HCT116 (cell line): ENCODE data around the gene SHISA3. TPM values are rescaled to one million over a fixed set of nuclear protein-coding genes. Genes with fewer than 3 reads are reported as not detected.

Experiments used
- ATAC-seq: fragments of 200-7000 bp; cut with Tn5 transposase; 2 replicates; pipeline ENCODE4 v1.9.1; 2020; ENCODE audit warnings: mild to moderate bottlenecking, moderate library complexity
- BruUV-seq: library from RNA; stranded (reverse); fragments of 400-500 nt; replicated peaks from 2 replicates; lab custom pipeline; 2021; lab: Mats Ljungman, UMichigan
- CTCF ChIA-PET: fragments of 300-600 bp; sonication (Branson Sonifier 250); formaldehyde crosslinking; loops from one replicate; lab custom pipeline; 2021; ENCODE audit warnings: antibody characterized with exemption; lab: Charles Lee
- POLR2A ChIA-PET: fragments of 300-600, 350-600 bp; sonication (Branson Sonifier 250); formaldehyde crosslinking; loops from one replicate; lab custom pipeline; 2021; ENCODE audit warnings: antibody characterized with exemption; lab: Charles Lee
- RAD21 ChIA-PET, 2 experiments: fragments of 300-600 bp; sonication (Branson Sonifier 250); formaldehyde crosslinking; loops; one replicate each; lab custom pipeline; 2023; ENCODE audit warnings: low total read pairs in 2 of 2; ENCODE audit not compliant: uncharacterized antibody in 2 of 2, unreplicated experiment in 2 of 2, low non-redundant PET in 1 of 2; lab: Charles Lee
- DNase-seq: peaks from one replicate; pipeline ENCODE4 v3.0.0-alpha.2; 2010; ENCODE audit warnings: low read depth, low spot score
- H2AFZ ChIP-seq: fragments of 200-600 bp; shearing (Covaris generic), sonication (generic); 2 replicates; pipeline ENCODE4 v1.6.1; 2017; ENCODE audit warnings: low read depth, mixed run types, mixed read lengths, antibody characterized with exemption, low read length; ENCODE audit not compliant: poor library complexity, severe bottlenecking
- H3K27ac ChIP-seq: 2 replicates; pipeline ENCODE4 v1.5.1; 2012; ENCODE audit warnings: low read depth, low read length
- H3K27me3 ChIP-seq: fragments of 200-600 bp; sonication (generic); 2 replicates; pipeline ENCODE4 v1.6.1; 2016; ENCODE audit warnings: mixed run types, low read length, mixed read lengths; ENCODE audit not compliant: insufficient read depth
- H3K36me3 ChIP-seq, 2 experiments: fragments of 200-500 bp in 1 of 2; fragments of 200-600 bp in 1 of 2; sonication (Bioruptor generic) in 1 of 2; sonication (generic) in 1 of 2; 2 replicates each; pipeline versions ENCODE4 v1.5.1 to v1.6.1; 2014 to 2016; ENCODE audit warnings: low read length in 2 of 2, inconsistent platforms in 1 of 2, mixed read lengths in 1 of 2, mixed run types in 1 of 2; ENCODE audit not compliant: insufficient read depth in 2 of 2, control insufficient read depth in 1 of 2
- H3K4me1 ChIP-seq, 2 experiments: fragments of 200-600 bp in 1 of 2; sonication (generic) in 1 of 2; 2 replicates each; pipeline versions ENCODE4 v1.5.1 to v1.6.1; 2012 to 2017; ENCODE audit warnings: low read length in 2 of 2, inconsistent platforms in 1 of 2, mild to moderate bottlenecking in 1 of 2, mixed read lengths in 1 of 2, mixed run types in 1 of 2, moderate library complexity in 1 of 2; ENCODE audit not compliant: insufficient read depth in 2 of 2, control insufficient read depth in 1 of 2
- H3K4me2 ChIP-seq: fragments of 200-600 bp; sonication (generic); 2 replicates; pipeline ENCODE4 v1.6.1; 2017; ENCODE audit warnings: mixed run types, low read length, mixed read lengths
- H3K4me3 ChIP-seq, 2 experiments: fragments of 200-600 bp in 1 of 2; sonication (generic) in 1 of 2; replicated peaks in 1 of 2; 2 replicates each; pipeline ENCODE4 v1.5.1; 2011 to 2016; ENCODE audit warnings: low read length in 2 of 2, control low read depth in 1 of 2, low read depth in 1 of 2, mild to moderate bottlenecking in 1 of 2, mixed read lengths in 1 of 2, mixed run types in 1 of 2
- H3K79me2 ChIP-seq: fragments of 200-600 bp; sonication (generic); 2 replicates; pipeline ENCODE4 v1.6.1; 2017; ENCODE audit warnings: mild to moderate bottlenecking, mixed run types, low read length, moderate library complexity, mixed read lengths; ENCODE audit not compliant: insufficient read depth
- H3K9ac ChIP-seq: fragments of 200-600 bp; sonication (generic); 2 replicates; pipeline ENCODE4 v1.6.1; 2016; ENCODE audit warnings: low read length, mixed read lengths
- H3K9me2 ChIP-seq: fragments of 200-600 bp; sonication (generic), shearing (Covaris generic); 2 replicates; pipeline ENCODE4 v1.6.1; 2017; ENCODE audit warnings: mixed run types, mild to moderate bottlenecking, moderate library complexity; ENCODE audit not compliant: insufficient read depth
- H3K9me3 ChIP-seq, 2 experiments: fragments of 200-500 bp in 1 of 2; fragments of 200-600 bp in 1 of 2; sonication (Bioruptor generic) in 1 of 2; sonication (generic) in 1 of 2; 2 replicates each; pipeline ENCODE4 v1.6.1; 2014 to 2017; ENCODE audit warnings: low read length in 2 of 2, mixed read lengths in 2 of 2, inconsistent platforms in 1 of 2, low read depth in 1 of 2, mild to moderate bottlenecking in 1 of 2, mixed run types in 1 of 2, moderate library complexity in 1 of 2; ENCODE audit not compliant: control insufficient read depth in 1 of 2, insufficient read depth in 1 of 2
- H4K20me1 ChIP-seq: fragments of 200-600 bp; sonication (generic), shearing (Covaris generic); 2 replicates; pipeline ENCODE4 v1.6.1; 2017; ENCODE audit warnings: mixed run types, mild to moderate bottlenecking, moderate library complexity; ENCODE audit not compliant: insufficient read depth
- ATF3 ChIP-seq: IDR thresholded peaks from 2 replicates; pipeline ENCODE4 v1.6.1; 2012
- CBX3 ChIP-seq: IDR thresholded peaks from 2 replicates; pipeline ENCODE4 v1.6.1; 2012; ENCODE audit warnings: low read depth
- CEBPB ChIP-seq: IDR thresholded peaks from 2 replicates; pipeline ENCODE4 v1.6.1; 2012; ENCODE audit warnings: low read depth
- CTCF ChIP-seq, 3 experiments: fragments of 200-600 bp in 1 of 3; sonication (generic) in 1 of 3; IDR thresholded peaks in 2 of 3; conservative IDR thresholded peaks in 1 of 3; 2 replicates each; pipeline ENCODE4 v1.5.1; 2012 to 2017; ENCODE audit warnings: low read depth in 2 of 3, low read length in 2 of 3, antibody characterized with exemption in 1 of 3, borderline replicate concordance in 1 of 3, control low read depth in 1 of 3, mild to moderate bottlenecking in 1 of 3, mixed read lengths in 1 of 3, mixed run types in 1 of 3, moderate library complexity in 1 of 3; ENCODE audit not compliant: insufficient read depth in 1 of 3
- EGR1 ChIP-seq: IDR thresholded peaks from 2 replicates; pipeline ENCODE4 v1.6.1; 2012; ENCODE audit warnings: low read depth
- ELF1 ChIP-seq: IDR thresholded peaks from 2 replicates; pipeline ENCODE4 v1.6.1; 2012; ENCODE audit warnings: low read depth, borderline replicate concordance
- EZH2 ChIP-seq: fragments of 200-600 bp; sonication (generic); IDR thresholded peaks from 2 replicates; pipeline ENCODE4 v1.6.1; 2017; ENCODE audit warnings: antibody characterized with exemption, mixed run types
- EZH2phosphoT487 ChIP-seq: fragments of 200-600 bp; IDR thresholded peaks from 2 replicates; pipeline ENCODE4 v1.6.1; 2018; ENCODE audit warnings: antibody characterized with exemption, borderline replicate concordance
- MAX ChIP-seq: IDR thresholded peaks from 2 replicates; pipeline ENCODE4 v1.6.1; 2012
- POLR2A ChIP-seq: IDR thresholded peaks from 2 replicates; pipeline ENCODE4 v1.7.0; 2011; ENCODE audit warnings: borderline replicate concordance; ENCODE audit not compliant: insufficient read depth, insufficient read length; ENCODE audit errors: extremely low read depth
- POLR2AphosphoS5 ChIP-seq: IDR thresholded peaks from 2 replicates; pipeline ENCODE4 v1.6.1; 2011; ENCODE audit warnings: mild to moderate bottlenecking, low read depth, low read length, moderate library complexity
- RAD21 ChIP-seq: IDR thresholded peaks from 2 replicates; pipeline ENCODE4 v1.6.1; 2012; ENCODE audit warnings: low read depth, mild to moderate bottlenecking
- REST ChIP-seq: IDR thresholded peaks from 2 replicates; pipeline ENCODE4 v1.6.1; 2012; ENCODE audit warnings: low read depth
- SIN3A ChIP-seq: IDR thresholded peaks from 2 replicates; pipeline ENCODE4 v1.6.1; 2012; ENCODE audit warnings: low read depth
- SP1 ChIP-seq: IDR thresholded peaks from 2 replicates; pipeline ENCODE4 v1.6.1; 2012; ENCODE audit warnings: low read depth
- SRF ChIP-seq: IDR thresholded peaks from 2 replicates; pipeline ENCODE4 v1.6.1; 2012; ENCODE audit warnings: low read depth
- TCF7L2 ChIP-seq: IDR thresholded peaks from 2 replicates; pipeline ENCODE4 v1.7.0; 2011; ENCODE audit warnings: borderline replicate concordance, inconsistent platforms; ENCODE audit not compliant: insufficient read depth, insufficient read length; ENCODE audit errors: extremely low read depth
- YY1 ChIP-seq: IDR thresholded peaks from 2 replicates; pipeline ENCODE4 v1.6.1; 2011; ENCODE audit warnings: low read length, low read depth, moderate library complexity, mild to moderate bottlenecking; ENCODE audit not compliant: insufficient replicate concordance; ENCODE audit errors: extremely low read depth
- ZBTB33 ChIP-seq: IDR thresholded peaks from 2 replicates; pipeline ENCODE4 v1.6.1; 2011; ENCODE audit warnings: mild to moderate bottlenecking, low read length, moderate library complexity; ENCODE audit not compliant: insufficient replicate concordance; ENCODE audit errors: extremely low read depth
- ZNF274 ChIP-seq: fragments of 200-500 bp; sonication (Bioruptor generic); IDR thresholded peaks from 2 replicates; pipeline ENCODE4 v1.6.1; 2014; ENCODE audit warnings: mild to moderate bottlenecking, low read depth, low read length, inconsistent platforms
- intact Hi-C: fragments of 100-400 bp; cut with micrococcal nuclease; formaldehyde crosslinking; loops from 2 replicates; pipeline ENCODE4 v1.10.0; 2022
- total RNA-seq: library from RNA; stranded (reverse); gene quantifications from one replicate; pipeline ENCODE4 v1.2.1, GENCODE V29; 2021; ENCODE audit not compliant: unreplicated experiment

SHISA3 gene
- total RNA-seq, 1 experiment from 2014 or later: not detected

GRCh38 chr4:42398171-42398870, 1.0 kb downstream of the SHISA3 start:
- TF ChIP-seq CTCF (IDR thresholded peaks at IDR 0.05 in 2 of 3, conservative IDR thresholded peaks at IDR 0.05 in 1 of 3; ENCODE audit: borderline replicate concordance in 1 of 3, insufficient read depth in 1 of 3, low read depth in 2 of 3, low read length in 2 of 3): no peak
- TF ChIP-seq CEBPB: no peak
- no peak for TF ChIP-seq ATF3
- no peak for TF ChIP-seq SP1
- TF ChIP-seq EGR1: no peak
- no peak for TF ChIP-seq SRF
- TF ChIP-seq MAX: no peak
- TF ChIP-seq CBX3: no peak
- TF ChIP-seq RAD21: no peak
- no peak for TF ChIP-seq ELF1
- no peak for TF ChIP-seq POLR2A
- TF ChIP-seq ZBTB33: no peak
- no peak for TF ChIP-seq REST
- TF ChIP-seq EZH2: no peak
- no peak for TF ChIP-seq ZNF274
- TF ChIP-seq SIN3A: no peak
- TF ChIP-seq EZH2phosphoT487: no peak
- no peak for TF ChIP-seq YY1
- TF ChIP-seq POLR2AphosphoS5: no peak
- no peak for TF ChIP-seq TCF7L2
- H3K9me3 ChIP-seq: no peaks in the 10 kb centered on the region
- no peak overlapping the region for H3K27ac ChIP-seq
- no peaks in the 10 kb centered on the region for H3K9me2 ChIP-seq
- no peaks in the 10 kb centered on the region for H3K36me3 ChIP-seq
- ChIA-PET CTCF (no interaction called here), POLR2A (no interaction called here), RAD21 (no interaction called here)
- H3K27me3 ChIP-seq: no peaks in the 10 kb centered on the region
- no peak overlapping the region for H2AFZ ChIP-seq
- H3K4me1 ChIP-seq: no peaks in the 10 kb centered on the region
- no TSS peak for BruUV-seq
- DNase-seq (no peak), ATAC-seq (no peak)
- intact Hi-C loops: no loop called here
- H3K4me3 ChIP-seq: no peak overlapping the region
- H3K9ac ChIP-seq: no peak overlapping the region
- no peaks in the 10 kb centered on the region for H3K79me2 ChIP-seq
- H4K20me1 ChIP-seq: no peaks in the 10 kb centered on the region
- H3K4me2 ChIP-seq: no peak overlapping the region
